Measurements from ENCODE around the gene SRSF2.
"Not testable (repeated sequence)": the region's sequence is repeated elsewhere in the genome, so short reads cannot be mapped to it uniquely, and the experiment has no call there.

Gene SRSF2

DNA sequence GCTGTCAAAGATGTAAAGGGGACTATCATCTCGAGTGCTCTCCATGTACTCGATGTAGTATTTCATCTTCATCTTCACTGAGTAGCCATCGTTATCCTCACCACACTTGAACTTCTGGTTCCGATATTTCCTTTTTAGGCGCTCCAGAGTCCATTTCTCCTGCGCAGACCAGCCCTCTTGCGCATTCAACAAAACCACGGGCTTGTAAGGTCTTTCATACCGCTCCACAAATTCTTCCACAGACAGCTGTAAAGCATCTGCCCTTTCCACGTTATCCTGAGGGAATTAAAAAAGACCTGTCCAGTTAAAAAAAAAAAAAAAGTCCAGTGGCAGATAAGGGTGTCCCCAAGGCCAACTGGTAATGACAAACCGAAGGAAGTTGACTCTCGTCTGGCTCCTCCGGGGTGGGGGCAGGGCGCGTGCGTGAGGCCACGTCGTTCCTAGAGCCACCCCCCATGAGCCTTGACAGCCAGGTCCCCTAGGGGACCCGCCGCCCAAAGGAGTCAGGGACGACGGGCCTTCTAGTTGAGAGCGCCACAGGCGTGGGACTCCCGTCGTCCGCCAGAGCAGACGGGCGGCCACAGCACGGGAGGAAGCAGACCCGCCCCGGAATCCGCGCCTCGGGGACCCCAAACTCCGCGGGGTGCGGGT, 11.4 kb downstream of the SRSF2 start:
- peak; percentile 74 for DNase-seq
- Histone ChIP-seq H3K36me3 (peaks cover 67% of the 10 kb centered on the region), H3K27ac (peak overlapping the region; percentile 95), H3K4me3 (ENCODE audit: low read depth, low read length) (peak overlapping the region; percentile 94), H3K9me3 (ENCODE audit: severe bottlenecking) (no peaks in the 10 kb centered on the region), H3K27me3 (ENCODE audit: insufficient read depth, low read depth, severe bottlenecking) (no peaks in the 10 kb centered on the region)
- TF ChIP-seq, protein P1, sequence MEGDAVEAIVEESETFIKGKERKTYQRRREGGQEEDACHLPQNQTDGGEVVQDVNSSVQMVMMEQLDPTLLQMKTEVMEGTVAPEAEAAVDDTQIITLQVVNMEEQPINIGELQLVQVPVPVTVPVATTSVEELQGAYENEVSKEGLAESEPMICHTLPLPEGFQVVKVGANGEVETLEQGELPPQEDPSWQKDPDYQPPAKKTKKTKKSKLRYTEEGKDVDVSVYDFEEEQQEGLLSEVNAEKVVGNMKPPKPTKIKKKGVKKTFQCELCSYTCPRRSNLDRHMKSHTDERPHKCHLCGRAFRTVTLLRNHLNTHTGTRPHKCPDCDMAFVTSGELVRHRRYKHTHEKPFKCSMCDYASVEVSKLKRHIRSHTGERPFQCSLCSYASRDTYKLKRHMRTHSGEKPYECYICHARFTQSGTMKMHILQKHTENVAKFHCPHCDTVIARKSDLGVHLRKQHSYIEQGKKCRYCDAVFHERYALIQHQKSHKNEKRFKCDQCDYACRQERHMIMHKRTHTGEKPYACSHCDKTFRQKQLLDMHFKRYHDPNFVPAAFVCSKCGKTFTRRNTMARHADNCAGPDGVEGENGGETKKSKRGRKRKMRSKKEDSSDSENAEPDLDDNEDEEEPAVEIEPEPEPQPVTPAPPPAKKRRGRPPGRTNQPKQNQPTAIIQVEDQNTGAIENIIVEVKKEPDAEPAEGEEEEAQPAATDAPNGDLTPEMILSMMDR (IDR thresholded peaks at IDR 0.05; ENCODE audit: low read depth, low read length): no peak

DNA sequence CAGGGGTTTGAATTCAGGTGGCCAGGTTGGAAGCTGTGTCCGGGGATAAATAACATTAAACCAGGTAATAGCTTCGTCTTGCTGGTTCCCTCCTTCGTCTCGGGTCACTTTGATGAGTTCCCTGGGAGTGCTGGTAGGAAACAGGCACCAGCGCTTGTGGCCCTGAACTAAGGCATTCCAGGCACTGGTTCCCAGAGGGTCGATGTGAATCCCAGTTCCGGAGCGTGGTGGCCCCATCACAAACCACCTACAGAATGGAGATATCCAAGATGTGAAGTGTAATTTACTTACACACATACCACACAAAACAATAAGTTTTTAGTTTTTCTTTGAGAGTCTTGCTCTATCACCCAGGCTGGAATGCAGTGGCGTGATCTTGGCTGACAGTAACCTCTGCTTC, 13.3 kb downstream of the SRSF2 start:
- H3K9me3 ChIP-seq (ENCODE audit: severe bottlenecking): no peaks in the 10 kb centered on the region
- H3K27ac ChIP-seq: no peak overlapping the region
- peaks cover 68% of the 10 kb centered on the region for H3K36me3 ChIP-seq
- no peak for DNase-seq
- TF ChIP-seq, protein P1 (IDR thresholded peaks at IDR 0.05; ENCODE audit: low read depth, low read length): no peak
- H3K4me3 ChIP-seq (ENCODE audit: low read depth, low read length): no peak overlapping the region
- no peaks in the 10 kb centered on the region for H3K27me3 ChIP-seq (ENCODE audit: insufficient read depth, low read depth, severe bottlenecking)

DNA sequence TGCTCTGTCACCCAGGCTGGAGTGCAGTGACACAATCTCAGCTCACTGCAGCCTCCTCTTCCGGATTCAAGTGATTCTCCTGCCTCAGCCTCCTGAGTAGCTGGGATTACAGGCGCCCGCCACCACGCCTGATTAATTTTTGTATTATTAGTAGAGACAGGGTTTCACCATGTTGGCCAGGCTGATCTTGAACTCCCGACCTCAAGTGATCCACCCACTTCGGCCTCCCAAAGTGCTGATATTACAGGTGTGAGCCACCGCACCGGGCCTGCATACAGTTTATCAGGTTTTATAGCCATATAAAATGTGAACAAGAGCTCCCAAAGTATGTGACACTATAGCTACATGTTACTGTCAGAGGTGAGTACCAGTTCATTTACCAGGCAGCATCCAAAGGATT, 14.2 kb downstream of the SRSF2 start:
- H3K36me3 ChIP-seq: peaks cover 76% of the 10 kb centered on the region
- H3K27ac ChIP-seq; DNase-seq; H3K27me3 ChIP-seq (ENCODE audit: insufficient read depth, low read depth, severe bottlenecking); H3K9me3 ChIP-seq (ENCODE audit: severe bottlenecking); H3K4me3 ChIP-seq (ENCODE audit: low read depth, low read length): not testable (repeated sequence)

DNA sequence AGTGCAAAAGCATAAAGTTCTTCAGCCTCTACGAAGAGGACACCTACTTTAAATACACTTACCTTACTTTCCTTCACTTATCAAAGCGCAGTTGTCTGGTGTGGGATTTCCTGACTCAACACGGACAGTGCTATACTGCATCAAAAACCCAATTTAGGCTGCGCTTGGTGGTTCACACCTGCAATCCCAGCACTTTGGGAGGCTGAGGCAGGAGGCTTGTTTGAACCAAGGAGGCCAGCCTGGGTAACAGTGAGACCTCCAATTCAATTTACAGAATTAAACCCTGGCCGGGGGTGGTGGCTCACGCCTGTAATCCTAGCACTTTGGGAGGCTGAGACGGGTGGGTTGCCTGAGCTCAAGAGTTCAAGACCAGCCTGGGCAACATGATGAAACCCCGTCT, 14.9 kb downstream of the SRSF2 start:
- DNase-seq: no peak
- H3K27ac ChIP-seq: no peak overlapping the region
- H3K36me3 ChIP-seq: peaks cover 83% of the 10 kb centered on the region
- no peaks in the 10 kb centered on the region for H3K9me3 ChIP-seq (ENCODE audit: severe bottlenecking)
- H3K27me3 ChIP-seq (ENCODE audit: insufficient read depth, low read depth, severe bottlenecking): no peaks in the 10 kb centered on the region
- no peak overlapping the region for H3K4me3 ChIP-seq (ENCODE audit: low read depth, low read length)
- TF ChIP-seq, protein P1 (IDR thresholded peaks at IDR 0.05; ENCODE audit: low read depth, low read length): no peak

DNA sequence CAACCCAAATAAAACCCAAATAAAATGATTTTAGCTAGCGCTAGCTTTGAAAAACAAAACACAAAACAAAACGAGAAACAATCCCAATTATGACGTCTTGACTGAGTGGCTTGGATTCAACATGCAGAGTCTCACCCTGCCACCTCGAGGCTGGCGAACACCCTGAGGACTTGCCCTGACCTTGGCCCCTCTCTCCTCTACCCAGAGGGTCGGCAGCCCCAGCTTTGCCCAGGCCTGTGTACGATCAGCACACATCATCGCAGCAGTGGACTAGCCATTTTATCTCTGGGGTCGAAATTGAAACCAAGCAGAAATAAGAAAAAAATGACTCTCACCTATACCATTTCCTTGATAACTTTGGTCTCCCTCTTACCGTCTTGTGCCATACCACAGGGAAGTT, 15.7 kb downstream of the SRSF2 start:
- TF ChIP-seq, protein P1 (IDR thresholded peaks at IDR 0.05; ENCODE audit: low read depth, low read length): no peak
- DNase-seq: no peak
- H3K27me3 ChIP-seq (ENCODE audit: insufficient read depth, low read depth, severe bottlenecking): no peaks in the 10 kb centered on the region
- no peak overlapping the region for H3K27ac ChIP-seq
- peaks cover 91% of the 10 kb centered on the region for H3K36me3 ChIP-seq
- no peaks in the 10 kb centered on the region for H3K9me3 ChIP-seq (ENCODE audit: severe bottlenecking)
- H3K4me3 ChIP-seq (ENCODE audit: low read depth, low read length): no peak overlapping the region

DNA sequence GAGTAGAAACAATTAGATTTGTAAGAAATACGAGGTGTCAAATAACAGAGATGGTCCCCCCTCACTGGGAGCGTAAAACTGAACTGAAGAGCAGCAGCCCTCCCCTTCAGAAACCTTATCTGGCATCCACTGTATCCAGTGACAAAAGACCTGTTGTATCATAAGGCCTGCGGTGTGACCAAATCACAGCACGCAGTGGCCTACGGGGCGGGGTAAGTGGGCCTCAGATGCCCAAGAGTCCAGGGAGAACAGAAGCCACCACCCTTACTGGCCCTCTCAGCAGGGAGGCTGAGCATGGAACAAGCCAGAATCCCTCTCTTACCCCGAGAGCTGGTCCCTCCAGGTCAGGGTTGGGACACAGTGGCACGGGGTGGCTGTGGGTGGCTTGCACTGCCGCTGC, 16.2 kb downstream of the SRSF2 start:
- no peak overlapping the region for H3K27ac ChIP-seq
- TF ChIP-seq, protein P1 (IDR thresholded peaks at IDR 0.05; ENCODE audit: low read depth, low read length): no peak
- no peak overlapping the region for H3K4me3 ChIP-seq (ENCODE audit: low read depth, low read length)
- no peaks in the 10 kb centered on the region for H3K27me3 ChIP-seq (ENCODE audit: insufficient read depth, low read depth, severe bottlenecking)
- peaks cover 92% of the 10 kb centered on the region for H3K36me3 ChIP-seq
- no peak for DNase-seq
- no peaks in the 10 kb centered on the region for H3K9me3 ChIP-seq (ENCODE audit: severe bottlenecking)
